NB4 (cell line): Measurements from ENCODE around the gene CXCL17.

Source experiments
- CTCF ChIP-seq: IDR thresholded peaks from one replicate; pipeline ENCODE4 v1.5.1; 2012; ENCODE audit warnings: low read depth, low read length
- POLR2A ChIP-seq: IDR thresholded peaks from 2 replicates; pipeline ENCODE4 v1.6.1; 2011; ENCODE audit warnings: mild to moderate bottlenecking; ENCODE audit not compliant: insufficient read length; ENCODE audit errors: extremely low read depth

DNA sequence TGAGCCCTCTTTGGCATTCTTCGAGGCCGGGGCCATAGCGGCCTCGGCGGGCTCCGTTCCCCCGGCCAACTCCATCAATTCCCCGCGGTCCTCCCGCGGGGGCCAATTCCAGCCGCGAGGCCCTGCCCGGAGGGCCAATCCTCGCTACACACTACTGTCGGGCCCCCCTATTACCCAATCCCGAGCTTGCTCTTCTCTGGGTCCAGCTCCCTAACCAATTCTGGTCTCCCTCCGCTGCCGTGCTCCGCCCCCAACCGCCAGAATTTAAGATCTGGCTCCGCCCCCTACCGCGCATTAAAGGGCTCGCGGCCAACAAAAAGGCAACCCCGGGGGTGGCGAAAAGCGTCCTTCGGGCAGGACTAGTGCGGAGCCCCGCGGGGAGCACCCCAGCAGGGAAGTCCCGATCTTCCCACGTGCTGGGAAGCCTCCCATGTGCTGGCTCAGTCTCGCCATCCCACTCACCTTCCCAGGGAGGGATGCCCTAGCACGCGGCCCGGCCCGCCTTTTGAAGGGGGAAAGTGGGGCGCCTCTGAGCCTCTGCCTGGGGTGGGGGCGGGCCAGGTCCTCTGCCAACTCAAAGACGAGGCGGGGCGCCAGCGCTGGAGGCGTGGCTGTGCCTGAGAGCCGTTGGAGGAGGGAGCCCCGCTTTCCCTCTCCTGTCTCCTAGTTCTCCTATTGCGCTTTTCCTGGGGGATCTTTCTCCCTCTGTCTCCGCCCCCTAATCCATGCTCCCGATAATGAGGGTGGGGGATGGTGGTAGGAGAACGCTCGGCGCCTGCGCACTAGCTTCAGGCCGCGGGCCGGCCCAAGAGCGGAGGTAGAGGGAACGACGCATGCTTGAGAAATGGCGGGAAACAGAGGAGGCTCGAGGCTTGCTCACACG, 19.0 kb downstream of the CXCL17 start:
- no peak for TF ChIP-seq CTCF
- TF ChIP-seq POLR2A: no peak
